HepG2 (cell line): Measurements from ENCODE around the gene WIZ. TPM values are rescaled to one million over a fixed set of nuclear protein-coding genes. Genes with fewer than 3 reads are reported as not detected.

Source experiments
- IKZF4 ChIP-seq: sonication (generic); formaldehyde crosslinking; IDR thresholded peaks from 2 replicates; pipeline ENCODE4 v1.5.1; 2020; ENCODE audit warnings: borderline replicate concordance, mild to moderate bottlenecking, low read depth, missing genetic modification reagents; ENCODE audit errors: not compliant biosample characterization
- MEIS1 ChIP-seq: sonication (generic); formaldehyde crosslinking; IDR thresholded peaks from 2 replicates; pipeline ENCODE4 v1.9.0; 2021; ENCODE audit warnings: mild to moderate bottlenecking, missing genetic modification reagents, moderate library complexity, borderline replicate concordance
- STAG1 ChIP-seq: sonication (generic); formaldehyde crosslinking; IDR thresholded peaks from 2 replicates; pipeline ENCODE4 v1.4.0; 2020; ENCODE audit warnings: missing genetic modification reagents
- TAF1 ChIP-seq: sonication (generic); formaldehyde crosslinking; IDR thresholded peaks from 2 replicates; pipeline ENCODE4 v1.4.0; 2020; ENCODE audit warnings: missing genetic modification reagents
- YEATS2 ChIP-seq: sonication (generic); formaldehyde crosslinking; IDR thresholded peaks from 2 replicates; pipeline ENCODE4 v1.4.0; 2020; ENCODE audit warnings: missing genetic modification reagents, borderline replicate concordance
- ZNF605 ChIP-seq: sonication (generic); formaldehyde crosslinking; IDR thresholded peaks from 2 replicates; pipeline ENCODE4 v1.8.0; 2022; ENCODE audit warnings: mild to moderate bottlenecking, missing genetic modification reagents
- polyA plus RNA-seq, 8 experiments: library from polyadenylated mRNA; depleted of rRNA in 3 of 8; stranded (reverse) in 7 of 8; unstranded in 1 of 8; fragments of >200 nt; fragmentation: Illumina TruSeq in 4 of 8; extraction: Trizol in 4 of 8; gene quantifications; 2 replicates each; pipeline versions ENCODE4 v1.2.1 to v1.2.3, GENCODE V29; 2011 to 2016; ENCODE audit warnings: low read depth in 4 of 8, missing spikeins in 1 of 8, mixed read lengths in 1 of 8; ENCODE audit not compliant: insufficient read depth in 1 of 8
- total RNA-seq, 5 experiments: library from RNA; depleted of rRNA; stranded (reverse); fragments of >200 nt; fragmentation: Illumina TruSeq; extraction: Trizol; gene quantifications; 2 replicates each; pipeline ENCODE4 v1.2.3, GENCODE V29; 2016; ENCODE audit warnings: low read depth in 1 of 5
- TF ChIP-seq, protein P1 (sequence below): sonication (generic); formaldehyde crosslinking; IDR thresholded peaks from 2 replicates; pipeline ENCODE4 v1.5.0; 2020; ENCODE audit warnings: mild to moderate bottlenecking, low read depth, missing genetic modification reagents, borderline replicate concordance
- TF ChIP-seq, protein P2 (sequence below): sonication (generic); formaldehyde crosslinking; IDR thresholded peaks from 2 replicates; pipeline ENCODE4 v1.4.0; 2020; ENCODE audit warnings: low read depth, missing genetic modification reagents
- TF ChIP-seq, protein P3 (sequence below): sonication (generic); IDR thresholded peaks from 2 replicates; pipeline ENCODE4 v1.6.1; 2016; ENCODE audit warnings: low read depth, borderline replicate concordance
- TF ChIP-seq, protein P4 (sequence below): sonication (generic); formaldehyde crosslinking; IDR thresholded peaks from 2 replicates; pipeline ENCODE4 v1.4.0; 2020; ENCODE audit warnings: mild to moderate bottlenecking, missing genetic modification reagents, borderline replicate concordance
- TF ChIP-seq, protein P5 (sequence below): sonication (generic); formaldehyde crosslinking; IDR thresholded peaks from 2 replicates; pipeline ENCODE4 v1.8.1; 2022; ENCODE audit warnings: low read depth, mild to moderate bottlenecking, missing genetic modification reagents
- TF ChIP-seq, protein P6 (sequence below): IDR thresholded peaks from 2 replicates; pipeline ENCODE4 v1.6.1; 2018; ENCODE audit warnings: missing genetic modification reagents

WIZ gene
- total and polyA plus RNA-seq, 2 of the 13 experiments (the other 11 are each of a cell fraction or from before 2014, with no cell fraction given) = 4.7 to 4.8 TPM

DNA sequence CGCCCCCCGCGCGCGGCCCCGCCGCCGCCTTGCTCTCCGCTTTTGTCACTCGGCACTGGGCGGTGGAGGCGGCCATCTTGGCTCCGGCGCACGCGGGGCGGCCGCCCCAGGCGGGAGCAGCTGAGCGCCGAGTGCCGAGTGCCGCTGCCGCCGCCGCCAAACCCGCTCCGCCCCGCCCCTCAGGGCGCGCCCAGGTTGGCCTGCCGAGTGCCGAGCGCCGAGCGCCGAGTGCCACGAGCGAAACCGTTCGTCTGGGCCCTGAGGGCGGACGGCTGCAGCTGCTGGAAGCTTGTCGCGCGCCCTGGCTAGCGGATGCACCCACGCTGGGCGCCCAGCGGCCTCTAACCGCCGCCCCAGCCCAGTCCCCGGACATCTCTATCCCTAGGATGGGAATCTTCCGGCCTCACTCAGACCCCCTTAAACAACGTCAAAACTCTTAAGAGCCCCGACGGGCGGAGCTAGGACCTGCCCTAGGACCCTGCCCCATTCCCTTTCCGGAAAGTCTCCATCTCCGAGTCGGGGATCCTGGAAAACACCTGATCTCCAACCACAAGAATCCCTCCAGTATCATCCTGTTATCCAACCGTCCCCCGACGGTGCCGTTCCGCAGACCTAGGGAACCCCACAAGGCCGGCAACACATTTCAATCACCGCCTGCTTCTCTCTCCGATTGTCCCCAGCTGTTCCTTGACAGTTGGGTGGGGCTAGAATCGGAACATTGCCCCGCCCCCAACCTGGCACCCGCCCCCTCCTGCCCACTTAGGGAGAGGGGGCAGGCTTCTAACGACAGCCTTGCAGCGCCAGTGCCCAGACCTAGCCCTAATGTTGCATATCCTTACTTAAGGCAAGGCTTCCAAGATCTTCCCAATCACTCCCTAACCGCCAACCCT is 16.9 kb downstream of the WIZ start (continued):
- TF ChIP-seq, protein P1, sequence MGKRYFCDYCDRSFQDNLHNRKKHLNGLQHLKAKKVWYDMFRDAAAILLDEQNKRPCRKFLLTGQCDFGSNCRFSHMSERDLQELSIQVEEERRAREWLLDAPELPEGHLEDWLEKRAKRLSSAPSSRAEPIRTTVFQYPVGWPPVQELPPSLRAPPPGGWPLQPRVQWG (CRISPR knock-in tag) = no peak
- peak; percentile 59 for TF ChIP-seq TAF1 (CRISPR knock-in tag)
- TF ChIP-seq, protein P2, sequence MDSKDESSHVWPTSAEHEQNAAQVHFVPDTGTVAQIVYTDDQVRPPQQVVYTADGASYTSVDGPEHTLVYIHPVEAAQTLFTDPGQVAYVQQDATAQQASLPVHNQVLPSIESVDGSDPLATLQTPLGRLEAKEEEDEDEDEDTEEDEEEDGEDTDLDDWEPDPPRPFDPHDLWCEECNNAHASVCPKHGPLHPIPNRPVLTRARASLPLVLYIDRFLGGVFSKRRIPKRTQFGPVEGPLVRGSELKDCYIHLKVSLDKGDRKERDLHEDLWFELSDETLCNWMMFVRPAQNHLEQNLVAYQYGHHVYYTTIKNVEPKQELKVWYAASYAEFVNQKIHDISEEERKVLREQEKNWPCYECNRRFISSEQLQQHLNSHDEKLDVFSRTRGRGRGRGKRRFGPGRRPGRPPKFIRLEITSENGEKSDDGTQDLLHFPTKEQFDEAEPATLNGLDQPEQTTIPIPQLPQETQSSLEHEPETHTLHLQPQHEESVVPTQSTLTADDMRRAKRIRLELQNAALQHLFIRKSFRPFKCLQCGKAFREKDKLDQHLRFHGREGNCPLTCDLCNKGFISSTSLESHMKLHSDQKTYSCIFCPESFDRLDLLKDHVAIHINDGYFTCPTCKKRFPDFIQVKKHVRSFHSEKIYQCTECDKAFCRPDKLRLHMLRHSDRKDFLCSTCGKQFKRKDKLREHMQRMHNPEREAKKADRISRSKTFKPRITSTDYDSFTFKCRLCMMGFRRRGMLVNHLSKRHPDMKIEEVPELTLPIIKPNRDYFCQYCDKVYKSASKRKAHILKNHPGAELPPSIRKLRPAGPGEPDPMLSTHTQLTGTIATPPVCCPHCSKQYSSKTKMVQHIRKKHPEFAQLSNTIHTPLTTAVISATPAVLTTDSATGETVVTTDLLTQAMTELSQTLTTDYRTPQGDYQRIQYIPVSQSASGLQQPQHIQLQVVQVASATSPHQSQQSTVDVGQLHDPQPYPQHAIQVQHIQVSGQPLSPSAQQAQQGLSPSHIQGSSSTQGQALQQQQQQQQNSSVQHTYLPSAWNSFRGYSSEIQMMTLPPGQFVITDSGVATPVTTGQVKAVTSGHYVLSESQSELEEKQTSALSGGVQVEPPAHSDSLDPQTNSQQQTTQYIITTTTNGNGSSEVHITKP = no peak
- TF ChIP-seq, protein P3, sequence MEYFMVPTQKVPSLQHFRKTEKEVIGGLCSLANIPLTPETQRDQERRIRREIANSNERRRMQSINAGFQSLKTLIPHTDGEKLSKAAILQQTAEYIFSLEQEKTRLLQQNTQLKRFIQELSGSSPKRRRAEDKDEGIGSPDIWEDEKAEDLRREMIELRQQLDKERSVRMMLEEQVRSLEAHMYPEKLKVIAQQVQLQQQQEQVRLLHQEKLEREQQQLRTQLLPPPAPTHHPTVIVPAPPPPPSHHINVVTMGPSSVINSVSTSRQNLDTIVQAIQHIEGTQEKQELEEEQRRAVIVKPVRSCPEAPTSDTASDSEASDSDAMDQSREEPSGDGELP = peak; percentile 88
- TF ChIP-seq, protein P4, sequence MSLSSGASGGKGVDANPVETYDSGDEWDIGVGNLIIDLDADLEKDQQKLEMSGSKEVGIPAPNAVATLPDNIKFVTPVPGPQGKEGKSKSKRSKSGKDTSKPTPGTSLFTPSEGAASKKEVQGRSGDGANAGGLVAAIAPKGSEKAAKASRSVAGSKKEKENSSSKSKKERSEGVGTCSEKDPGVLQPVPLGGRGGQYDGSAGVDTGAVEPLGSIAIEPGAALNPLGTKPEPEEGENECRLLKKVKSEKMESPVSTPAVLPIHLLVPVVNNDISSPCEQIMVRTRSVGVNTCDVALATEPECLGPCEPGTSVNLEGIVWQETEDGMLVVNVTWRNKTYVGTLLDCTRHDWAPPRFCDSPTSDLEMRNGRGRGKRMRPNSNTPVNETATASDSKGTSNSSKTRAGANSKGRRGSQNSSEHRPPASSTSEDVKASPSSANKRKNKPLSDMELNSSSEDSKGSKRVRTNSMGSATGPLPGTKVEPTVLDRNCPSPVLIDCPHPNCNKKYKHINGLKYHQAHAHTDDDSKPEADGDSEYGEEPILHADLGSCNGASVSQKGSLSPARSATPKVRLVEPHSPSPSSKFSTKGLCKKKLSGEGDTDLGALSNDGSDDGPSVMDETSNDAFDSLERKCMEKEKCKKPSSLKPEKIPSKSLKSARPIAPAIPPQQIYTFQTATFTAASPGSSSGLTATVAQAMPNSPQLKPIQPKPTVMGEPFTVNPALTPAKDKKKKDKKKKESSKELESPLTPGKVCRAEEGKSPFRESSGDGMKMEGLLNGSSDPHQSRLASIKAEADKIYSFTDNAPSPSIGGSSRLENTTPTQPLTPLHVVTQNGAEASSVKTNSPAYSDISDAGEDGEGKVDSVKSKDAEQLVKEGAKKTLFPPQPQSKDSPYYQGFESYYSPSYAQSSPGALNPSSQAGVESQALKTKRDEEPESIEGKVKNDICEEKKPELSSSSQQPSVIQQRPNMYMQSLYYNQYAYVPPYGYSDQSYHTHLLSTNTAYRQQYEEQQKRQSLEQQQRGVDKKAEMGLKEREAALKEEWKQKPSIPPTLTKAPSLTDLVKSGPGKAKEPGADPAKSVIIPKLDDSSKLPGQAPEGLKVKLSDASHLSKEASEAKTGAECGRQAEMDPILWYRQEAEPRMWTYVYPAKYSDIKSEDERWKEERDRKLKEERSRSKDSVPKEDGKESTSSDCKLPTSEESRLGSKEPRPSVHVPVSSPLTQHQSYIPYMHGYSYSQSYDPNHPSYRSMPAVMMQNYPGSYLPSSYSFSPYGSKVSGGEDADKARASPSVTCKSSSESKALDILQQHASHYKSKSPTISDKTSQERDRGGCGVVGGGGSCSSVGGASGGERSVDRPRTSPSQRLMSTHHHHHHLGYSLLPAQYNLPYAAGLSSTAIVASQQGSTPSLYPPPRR (CRISPR knock-in tag) = no peak
- TF ChIP-seq ZNF605 (CRISPR knock-in tag) = no peak
- TF ChIP-seq, protein P5, sequence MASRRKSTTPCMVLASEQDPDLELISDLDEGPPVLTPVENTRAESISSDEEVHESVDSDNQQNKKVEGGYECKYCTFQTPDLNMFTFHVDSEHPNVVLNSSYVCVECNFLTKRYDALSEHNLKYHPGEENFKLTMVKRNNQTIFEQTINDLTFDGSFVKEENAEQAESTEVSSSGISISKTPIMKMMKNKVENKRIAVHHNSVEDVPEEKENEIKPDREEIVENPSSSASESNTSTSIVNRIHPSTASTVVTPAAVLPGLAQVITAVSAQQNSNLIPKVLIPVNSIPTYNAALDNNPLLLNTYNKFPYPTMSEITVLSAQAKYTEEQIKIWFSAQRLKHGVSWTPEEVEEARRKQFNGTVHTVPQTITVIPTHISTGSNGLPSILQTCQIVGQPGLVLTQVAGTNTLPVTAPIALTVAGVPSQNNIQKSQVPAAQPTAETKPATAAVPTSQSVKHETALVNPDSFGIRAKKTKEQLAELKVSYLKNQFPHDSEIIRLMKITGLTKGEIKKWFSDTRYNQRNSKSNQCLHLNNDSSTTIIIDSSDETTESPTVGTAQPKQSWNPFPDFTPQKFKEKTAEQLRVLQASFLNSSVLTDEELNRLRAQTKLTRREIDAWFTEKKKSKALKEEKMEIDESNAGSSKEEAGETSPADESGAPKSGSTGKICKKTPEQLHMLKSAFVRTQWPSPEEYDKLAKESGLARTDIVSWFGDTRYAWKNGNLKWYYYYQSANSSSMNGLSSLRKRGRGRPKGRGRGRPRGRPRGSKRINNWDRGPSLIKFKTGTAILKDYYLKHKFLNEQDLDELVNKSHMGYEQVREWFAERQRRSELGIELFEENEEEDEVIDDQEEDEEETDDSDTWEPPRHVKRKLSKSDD (CRISPR knock-in tag) = peak; percentile 53; the same call in 1 of the 2 replicates
- no peak for TF ChIP-seq IKZF4 (CRISPR knock-in tag)
- peak; percentile 42; the same call in 1 of the 2 replicates for TF ChIP-seq YEATS2 (CRISPR knock-in tag)
- TF ChIP-seq STAG1 (CRISPR knock-in tag) = no peak
- TF ChIP-seq, protein P6, sequence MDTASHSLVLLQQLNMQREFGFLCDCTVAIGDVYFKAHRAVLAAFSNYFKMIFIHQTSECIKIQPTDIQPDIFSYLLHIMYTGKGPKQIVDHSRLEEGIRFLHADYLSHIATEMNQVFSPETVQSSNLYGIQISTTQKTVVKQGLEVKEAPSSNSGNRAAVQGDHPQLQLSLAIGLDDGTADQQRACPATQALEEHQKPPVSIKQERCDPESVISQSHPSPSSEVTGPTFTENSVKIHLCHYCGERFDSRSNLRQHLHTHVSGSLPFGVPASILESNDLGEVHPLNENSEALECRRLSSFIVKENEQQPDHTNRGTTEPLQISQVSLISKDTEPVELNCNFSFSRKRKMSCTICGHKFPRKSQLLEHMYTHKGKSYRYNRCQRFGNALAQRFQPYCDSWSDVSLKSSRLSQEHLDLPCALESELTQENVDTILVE (CRISPR knock-in tag) = peak; percentile 62; the same call in 1 of the 2 replicates
- no peak for TF ChIP-seq MEIS1 (CRISPR knock-in tag)
